DMS114 treated with DMSO at 0.1 percent for 48 hours (cell line): ENCODE measurements around the gene EID2.
A peak's percentile ranks its signal among the peaks of the same experiment; 100 is the strongest.

ENCODE experiments used
- DNase-seq: peaks from one replicate; lab custom pipeline; 2025; ENCODE audit not compliant: unreplicated experiment; lab: John Stamatoyannopoulos, UW

The EID2 gene, protein sequence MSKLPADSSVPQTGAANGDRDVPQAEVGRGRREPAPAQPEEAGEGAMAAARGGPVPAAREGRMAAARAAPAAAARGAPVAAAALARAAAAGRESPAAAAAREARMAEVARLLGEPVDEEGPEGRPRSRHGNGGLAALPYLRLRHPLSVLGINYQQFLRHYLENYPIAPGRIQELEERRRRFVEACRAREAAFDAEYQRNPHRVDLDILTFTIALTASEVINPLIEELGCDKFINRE

DNA sequence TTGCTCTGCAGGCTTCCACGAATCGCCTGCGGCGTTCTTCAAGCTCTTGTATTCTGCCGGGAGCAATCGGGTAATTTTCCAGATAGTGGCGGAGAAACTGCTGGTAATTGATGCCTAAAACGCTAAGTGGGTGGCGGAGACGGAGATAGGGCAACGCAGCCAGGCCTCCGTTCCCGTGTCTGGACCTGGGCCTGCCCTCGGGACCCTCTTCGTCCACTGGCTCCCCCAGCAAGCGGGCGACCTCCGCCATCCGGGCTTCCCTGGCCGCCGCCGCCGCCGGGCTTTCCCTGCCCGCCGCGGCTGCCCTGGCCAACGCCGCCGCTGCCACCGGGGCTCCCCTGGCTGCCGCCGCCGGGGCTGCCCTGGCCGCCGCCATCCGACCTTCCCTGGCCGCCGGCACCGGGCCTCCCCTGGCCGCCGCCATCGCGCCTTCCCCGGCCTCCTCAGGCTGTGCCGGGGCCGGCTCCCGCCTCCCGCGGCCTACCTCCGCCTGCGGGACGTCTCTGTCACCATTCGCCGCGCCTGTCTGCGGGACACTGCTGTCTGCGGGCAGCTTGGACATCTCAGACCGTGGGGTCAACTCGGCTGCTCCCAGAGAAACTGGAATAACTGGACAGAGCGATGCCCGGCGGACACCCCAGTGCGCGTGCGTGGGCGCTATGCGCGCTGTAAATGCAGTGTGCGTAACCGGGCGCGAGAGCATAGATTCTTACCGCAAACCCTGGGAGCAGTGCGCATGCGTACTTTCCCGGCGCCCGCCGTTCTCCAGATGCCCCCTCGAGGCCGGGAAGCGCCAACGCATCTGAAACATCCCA, at the start of gene EID2:
Gene EID2, minus strand, starts transcription at position 644 of the 815 bp plus-strand sequence. Its CDS starts 82 bp downstream, at position 562.
- DNase-seq: peak; percentile 96

DNA sequence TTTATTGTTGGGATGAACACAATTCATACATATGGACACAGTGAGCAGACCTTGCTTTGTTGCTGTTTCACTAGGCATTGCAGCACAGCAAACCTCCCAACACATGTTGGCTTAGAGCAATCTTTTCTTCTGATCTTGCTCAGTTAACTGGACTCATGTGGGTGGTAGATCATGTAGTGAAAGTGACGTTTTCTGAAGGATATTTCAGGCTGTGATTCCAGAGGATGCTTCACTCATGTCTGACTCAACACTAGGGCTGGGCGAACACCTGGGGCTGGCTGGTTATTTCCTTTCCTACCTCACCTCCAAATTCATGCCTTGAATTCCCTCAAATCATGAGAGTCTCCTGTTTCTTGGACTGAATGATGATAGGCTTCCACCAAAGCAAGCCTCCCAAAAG, 48.1 kb upstream of the EID2 start:
- no peak for DNase-seq

- DNase-seq: no peak
These were observed 47.5 kb upstream of the EID2 start for GRCh38 chr19:39587496-39587895.

- DNase-seq: no peak
These were observed 43.1 kb upstream of the EID2 start for GRCh38 chr19:39582891-39583625.

DNA sequence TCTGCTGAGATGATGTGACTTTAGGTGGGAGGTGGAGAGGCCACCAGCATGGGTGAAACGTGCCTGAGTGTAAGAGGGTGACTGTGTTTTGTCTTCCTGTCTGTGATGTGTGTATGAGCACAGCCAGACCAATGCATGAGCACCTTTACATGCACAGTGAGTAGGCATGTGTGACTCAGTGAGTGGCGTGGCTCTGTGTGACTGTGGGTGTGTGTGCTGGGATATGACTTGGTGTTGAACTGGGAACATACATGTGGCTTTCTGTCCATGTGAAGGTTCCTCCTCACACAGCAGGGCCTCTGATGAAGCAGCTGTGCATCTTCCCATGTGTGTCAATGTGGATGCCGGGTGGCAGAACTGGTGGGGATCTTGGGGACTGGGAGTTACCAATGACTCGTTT, 42.5 kb upstream of the EID2 start:
- DNase-seq: no peak

DNA sequence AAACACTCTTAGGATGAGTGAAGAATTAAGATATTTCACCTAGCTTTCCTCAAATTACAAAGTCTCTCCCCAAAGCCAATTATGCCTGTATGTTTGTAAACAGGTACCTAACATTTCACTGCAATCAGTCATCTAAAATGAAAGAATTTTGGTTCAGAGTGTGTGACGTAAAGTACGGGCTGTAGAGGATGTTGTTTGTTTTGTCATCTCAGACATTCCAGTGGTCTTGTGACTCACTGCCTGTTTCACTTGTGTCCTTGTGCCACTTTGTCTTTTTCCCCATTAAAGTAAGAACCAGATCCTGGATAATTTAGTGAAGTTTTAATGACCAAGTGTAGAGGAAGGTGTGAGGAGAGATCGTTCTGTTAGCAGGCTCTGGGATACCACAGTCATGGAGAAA, 28.6 kb upstream of the EID2 start:
- no peak for DNase-seq

DNA sequence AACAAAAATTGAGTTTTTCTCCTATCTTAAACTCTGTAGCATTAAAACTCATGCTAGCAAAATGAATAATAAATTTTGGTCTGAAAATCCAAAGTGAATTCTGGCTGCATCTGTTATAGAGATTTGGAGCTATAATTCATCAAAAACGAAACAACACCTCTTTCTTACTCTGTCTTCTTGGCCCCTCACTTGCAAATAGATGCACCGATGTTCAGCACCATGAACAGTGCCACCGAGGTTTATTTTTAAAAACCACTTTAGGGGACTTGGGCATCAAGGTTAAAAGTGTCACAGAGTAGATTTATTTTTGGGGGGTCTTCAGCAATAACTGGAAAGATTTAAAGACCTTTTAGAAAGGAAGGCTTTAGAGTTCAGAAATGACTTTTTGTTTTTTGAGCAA, 26.1 kb upstream of the EID2 start:
- DNase-seq: no peak

GRCh38 chr19:39563408-39563807, 23.4 kb upstream of the EID2 start:
- DNase-seq: no peak

- no peak for DNase-seq
These were observed 18.7 kb upstream of the EID2 start for GRCh38 chr19:39558624-39559117.

- DNase-seq: no peak
These were observed 18.1 kb upstream of the EID2 start for GRCh38 chr19:39557811-39558623.

- DNase-seq: no peak
These were observed 15.9 kb upstream of the EID2 start for GRCh38 chr19:39555883-39556282.

GRCh38 chr19:39554701-39555311, 14.8 kb upstream of the EID2 start:
- no peak for DNase-seq

DNA sequence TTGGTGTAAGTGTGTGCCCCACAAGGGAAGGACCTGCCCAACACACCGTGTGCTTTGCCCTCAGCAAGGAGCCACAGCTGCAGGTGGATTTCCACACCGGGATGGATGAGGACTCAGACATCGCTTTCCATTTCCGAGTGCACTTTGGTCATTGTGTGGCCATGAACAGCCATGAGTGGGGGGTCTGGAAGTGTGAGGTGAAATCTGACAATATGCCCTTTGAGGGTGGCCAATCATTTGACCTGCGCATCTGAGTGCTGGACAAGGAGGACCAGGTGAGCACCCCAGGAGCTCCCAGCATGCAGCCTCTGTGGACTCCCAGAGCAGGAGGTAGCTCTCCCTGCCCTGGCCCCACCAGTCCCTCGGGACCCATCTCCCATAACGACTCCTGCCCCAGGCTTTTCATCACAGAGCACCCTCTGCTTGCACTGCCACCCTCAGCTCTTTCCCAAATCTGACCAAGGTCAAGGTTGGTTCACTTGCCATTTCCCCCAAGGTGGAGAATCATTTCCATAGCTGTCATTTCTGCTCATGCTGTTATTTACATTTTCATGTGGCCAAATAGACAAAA, 13.2 kb upstream of the EID2 start:
- no peak for DNase-seq

DNA sequence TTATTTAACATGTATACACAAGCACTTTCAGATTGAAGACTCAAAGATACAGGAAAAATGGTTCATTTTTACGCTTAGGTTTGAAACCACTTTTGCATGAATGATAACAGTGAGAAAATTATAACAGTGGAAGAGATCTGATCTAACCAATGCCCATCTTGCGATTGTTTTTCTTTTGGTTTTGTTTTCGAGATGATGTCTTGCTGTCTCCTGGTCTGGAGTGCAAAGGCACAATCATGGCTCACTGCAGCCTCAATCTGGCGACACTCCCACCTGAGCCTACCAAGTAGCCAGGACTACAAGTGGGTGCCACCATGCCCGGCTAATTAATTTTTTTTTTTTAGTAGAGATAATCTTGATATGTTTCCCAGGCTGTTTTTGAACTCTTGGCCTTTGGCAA, 10.2 kb upstream of the EID2 start:
- no peak for DNase-seq

- DNase-seq: no peak
These were observed 6.6 kb upstream of the EID2 start for GRCh38 chr19:39546599-39546998.

DNA sequence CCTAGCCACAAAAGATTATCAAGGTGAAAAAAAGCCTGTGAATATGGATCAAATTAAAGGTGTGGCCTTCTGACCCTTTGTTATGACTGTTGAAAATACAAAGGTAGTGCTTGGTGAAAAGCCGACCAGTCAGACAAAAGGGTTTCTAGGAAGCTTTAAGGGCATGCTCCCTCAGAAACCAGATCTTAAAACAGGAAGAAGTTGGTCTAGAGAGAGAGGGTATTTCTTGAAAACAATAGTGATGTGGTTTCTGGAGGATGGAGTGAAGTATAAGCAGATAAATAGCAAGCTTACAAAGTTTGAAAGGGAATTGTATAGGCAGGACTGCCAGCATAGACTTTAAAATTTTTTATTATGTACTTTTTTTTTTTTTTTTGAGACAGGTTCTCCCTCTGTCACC, 5.0 kb upstream of the EID2 start:
- no peak for DNase-seq

GRCh38 chr19:39544226-39544903, 4.4 kb upstream of the EID2 start:
- no peak for DNase-seq

- DNase-seq: no peak
These were observed 3.5 kb upstream of the EID2 start for GRCh38 chr19:39543477-39543857.

DNA sequence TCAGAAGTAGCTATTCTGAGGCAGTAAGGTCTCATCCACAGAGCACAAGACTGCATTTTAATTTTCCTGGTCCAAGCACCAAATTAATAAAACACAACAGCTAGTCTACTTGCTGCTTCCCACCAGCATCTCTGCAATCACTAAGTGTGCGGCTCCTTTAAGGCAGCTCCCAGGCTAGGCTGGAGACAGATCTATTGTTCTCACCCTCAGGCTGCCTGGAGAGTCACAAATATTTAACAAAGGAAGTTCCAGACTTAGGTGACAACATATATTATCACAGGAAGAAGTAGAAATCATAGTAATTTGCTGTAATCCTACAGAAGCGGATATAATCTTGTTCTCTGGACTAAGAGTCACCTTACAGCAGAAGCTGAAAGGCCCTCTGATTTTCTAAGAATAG, 2.2 kb upstream of the EID2 start:
- DNase-seq: no peak

GRCh38 chr19:39540333-39540673, 342 bp upstream of the EID2 start:
- DNase-seq: no peak
